ENCODE data around the gene HOXB8.

Gene HOXB8

DNA sequence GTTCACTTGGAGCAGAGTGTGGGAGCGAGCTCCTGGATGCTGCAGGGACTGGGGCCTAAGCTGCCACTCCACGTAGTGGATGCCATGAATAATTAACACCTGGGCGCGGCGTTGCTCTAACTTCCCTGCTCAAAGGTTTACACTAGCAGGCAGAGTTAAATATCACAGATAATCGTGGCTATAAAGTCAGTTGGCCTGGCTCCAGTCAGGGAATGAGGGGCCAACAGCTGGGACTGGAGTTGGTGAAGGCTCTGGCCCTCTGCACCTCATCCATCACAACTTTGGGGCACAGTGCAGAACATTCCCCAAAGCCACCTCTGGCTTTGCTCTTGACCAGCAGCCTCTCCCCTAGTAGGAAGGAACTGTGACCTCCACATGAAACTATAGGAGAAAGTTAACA lies 47.9 kb downstream of the HOXB8 start:
- no peak for DNase-seq

DNA sequence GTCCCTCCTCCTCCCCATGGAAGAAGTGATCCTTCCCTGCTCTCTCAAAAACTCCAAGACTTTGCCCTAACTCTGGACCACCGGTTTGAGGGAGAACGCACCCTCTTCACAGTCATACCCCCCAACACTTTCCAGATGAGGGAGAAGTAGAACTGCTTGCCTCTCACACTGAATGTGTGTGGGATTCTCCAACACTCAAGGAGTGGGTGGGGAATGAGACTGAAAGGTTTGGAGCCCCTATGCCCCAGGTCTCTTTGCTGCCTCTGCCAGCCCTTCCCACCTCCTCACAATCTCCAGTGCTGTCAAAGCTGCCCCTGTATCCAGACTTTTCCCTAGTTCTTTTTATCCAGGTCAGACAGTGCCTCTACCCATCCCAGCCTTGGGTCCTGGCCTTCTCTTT lies 48.4 kb downstream of the HOXB8 start:
- no peak for DNase-seq

DNA sequence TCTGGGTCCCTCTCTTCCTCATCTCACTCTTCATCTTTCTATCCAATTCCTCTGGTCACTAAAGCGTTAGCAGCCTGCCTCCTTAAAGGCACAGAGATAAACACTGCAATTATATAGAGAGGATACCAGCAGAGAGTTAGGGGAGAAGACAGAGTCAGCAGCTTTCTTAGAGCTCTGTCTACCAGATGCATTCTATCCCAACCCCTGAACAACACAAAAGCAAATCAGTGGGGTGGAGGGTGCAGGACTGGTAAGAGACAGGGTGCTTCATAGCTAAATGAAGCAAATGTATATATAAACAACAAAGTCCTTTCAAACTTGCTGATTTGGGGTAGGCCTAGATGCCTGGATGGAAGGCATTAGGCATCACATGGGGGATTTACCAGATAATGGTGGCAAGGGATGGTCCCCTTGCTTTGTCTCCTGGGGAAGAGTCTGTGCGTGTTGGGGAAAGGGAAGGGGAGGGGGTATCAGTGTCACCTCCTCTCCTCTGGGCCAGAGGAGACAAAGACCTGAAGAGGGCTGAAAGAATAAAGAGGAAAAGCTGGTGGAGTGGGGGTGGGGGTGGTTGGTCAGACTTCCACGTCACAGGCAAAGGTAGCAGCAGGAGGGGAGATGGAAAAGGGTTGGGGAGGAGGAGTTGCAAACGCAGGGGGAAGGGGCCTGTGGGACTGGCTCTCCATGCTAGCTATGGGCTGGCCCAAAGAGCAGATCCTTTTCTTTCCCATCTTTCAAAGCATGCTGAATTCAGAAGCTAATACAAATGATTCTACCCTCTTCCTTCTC lies 49.0 kb downstream of the HOXB8 start:
- no peak for DNase-seq

DNA sequence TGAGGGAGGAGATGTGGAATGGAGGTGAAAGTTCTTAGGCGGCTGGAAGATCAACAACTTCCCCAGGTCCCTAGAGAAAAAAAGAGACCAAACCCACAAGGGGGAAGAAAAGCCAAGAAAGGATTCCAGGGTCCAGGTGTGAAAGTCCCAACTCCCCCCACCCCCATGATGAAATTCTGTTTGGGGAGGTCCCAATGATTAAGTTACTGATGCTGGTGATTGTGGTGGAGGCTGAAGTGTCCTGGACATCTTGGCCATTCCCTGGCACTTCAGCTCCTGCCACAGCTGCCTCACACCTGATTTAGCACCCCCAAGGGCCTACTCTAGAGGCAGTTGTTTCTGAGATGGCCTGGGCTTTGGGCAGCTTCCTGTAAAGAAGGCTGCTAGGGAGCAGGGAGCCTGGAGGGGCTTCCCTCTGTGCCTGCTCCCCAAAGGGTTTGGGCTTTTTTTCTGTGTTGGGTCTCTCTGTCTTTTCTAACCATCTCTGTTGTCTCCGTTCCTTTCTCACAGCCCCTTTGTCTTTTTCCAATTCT lies 50.0 kb downstream of the HOXB8 start:
- DNase-seq = no peak

DNA sequence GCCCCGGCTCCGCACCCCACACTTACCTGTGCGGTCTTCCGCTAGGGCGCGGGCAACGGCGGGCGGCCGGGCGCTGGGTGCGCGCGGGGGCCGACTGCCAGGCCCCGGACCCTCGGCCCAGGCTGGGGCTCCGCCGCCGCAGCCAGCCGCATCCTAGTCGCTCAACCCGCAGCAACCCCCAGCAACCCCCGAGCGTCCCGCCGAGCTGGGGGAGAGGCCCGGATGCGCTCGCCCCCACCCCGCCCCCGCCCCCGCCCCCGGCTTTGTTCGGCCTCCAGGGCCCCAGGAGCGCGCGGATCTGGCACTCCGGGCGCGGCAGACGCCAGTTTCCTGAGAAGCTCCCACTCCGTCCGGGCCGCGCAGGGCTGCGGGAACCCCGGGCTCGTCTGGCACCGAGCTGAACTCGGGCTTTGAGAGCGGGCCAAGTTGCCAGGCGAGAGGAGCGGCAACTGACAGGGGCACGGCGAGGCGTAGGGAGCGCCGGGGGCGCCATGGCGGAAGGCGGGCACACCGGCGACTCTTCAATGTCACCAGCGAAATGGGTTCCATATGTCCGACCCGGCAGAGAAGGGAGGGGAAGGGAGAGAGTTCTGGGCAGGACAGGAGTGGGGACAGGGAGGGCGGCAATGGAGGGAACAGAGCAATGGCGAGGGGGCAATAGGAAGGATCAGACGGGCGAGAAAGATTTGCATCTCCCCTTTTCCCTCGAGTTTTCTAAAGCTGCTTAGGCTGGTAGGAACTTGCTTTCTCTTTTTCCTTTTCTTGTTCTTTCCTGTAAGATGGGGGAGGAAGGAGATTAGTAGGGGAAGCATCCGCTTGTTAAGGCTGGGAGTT lies 50.7 kb downstream of the HOXB8 start:
- DNase-seq = no peak

DNA sequence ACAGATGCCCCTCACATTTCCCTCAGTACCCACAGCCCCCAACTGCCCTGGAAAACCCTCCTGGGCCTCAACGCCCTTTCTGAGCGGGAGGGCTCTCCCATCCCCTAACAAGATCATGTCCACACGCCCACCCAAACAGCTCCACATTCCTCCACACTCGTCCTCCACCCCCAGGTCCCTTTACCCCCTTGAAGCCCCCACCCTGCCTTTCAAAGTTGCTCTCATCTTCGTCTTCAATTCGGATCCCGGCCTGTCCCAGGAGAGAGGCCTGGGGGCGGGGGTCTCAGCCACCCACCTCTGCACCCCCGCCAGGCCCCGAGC lies 51.3 kb downstream of the HOXB8 start:
- no peak for DNase-seq

DNA sequence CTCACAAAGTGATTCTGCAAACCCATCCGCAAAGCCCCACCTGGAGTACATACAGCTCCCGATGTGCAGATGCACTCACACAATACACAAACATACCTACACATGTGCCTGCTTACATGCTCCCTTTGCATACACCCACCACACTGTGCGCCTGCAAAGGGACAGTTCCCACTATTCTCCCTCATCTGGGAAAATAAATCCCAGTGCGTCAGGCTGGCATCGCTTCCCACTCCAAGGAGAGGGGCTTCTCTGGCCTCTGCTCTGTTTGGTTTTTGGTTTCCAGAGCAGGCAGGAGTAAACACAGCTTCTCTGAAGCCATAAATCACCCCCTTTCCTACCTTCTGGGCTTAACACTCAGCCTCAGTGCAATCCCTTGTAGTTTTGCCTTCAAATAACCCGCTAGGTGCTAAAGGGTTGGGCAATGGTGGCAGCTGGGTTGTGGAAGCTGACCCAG lies 51.7 kb downstream of the HOXB8 start:
- no peak for DNase-seq

DNA sequence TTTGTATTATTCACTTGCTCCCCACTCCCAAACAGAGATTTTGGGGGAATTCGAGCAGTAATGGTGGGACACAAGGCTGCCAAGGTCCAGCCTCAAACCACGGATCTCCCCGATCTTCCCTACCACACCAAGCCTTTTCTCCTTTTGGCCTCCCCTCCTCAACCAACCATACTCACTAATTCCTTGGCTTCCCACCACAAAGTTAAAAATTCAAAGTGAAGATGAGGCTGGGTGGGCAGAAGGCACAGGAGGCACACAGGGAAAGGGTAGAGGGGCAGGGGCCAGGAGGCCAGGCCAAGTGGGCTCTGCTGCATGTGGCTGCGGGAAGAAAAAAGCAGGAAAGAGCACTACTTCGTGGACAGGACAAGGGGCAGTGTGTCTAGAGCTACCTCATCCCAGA lies 52.2 kb downstream of the HOXB8 start:
- no peak for DNase-seq

All from central memory CD4-positive, alpha-beta T cell (primary cell).